ENCODE results near the gene DAPK1. TPM values are rescaled to one million over a fixed set of nuclear protein-coding genes. Genes with fewer than 3 reads are reported as not detected.
"Not testable (repeated sequence)": the region's sequence is repeated elsewhere in the genome, so short reads cannot be mapped to it uniquely, and the experiment has no call there.

DAPK1 gene
- total RNA-seq, 2 donors from 2014 or later = 39.1 to 40.6 TPM

DNA sequence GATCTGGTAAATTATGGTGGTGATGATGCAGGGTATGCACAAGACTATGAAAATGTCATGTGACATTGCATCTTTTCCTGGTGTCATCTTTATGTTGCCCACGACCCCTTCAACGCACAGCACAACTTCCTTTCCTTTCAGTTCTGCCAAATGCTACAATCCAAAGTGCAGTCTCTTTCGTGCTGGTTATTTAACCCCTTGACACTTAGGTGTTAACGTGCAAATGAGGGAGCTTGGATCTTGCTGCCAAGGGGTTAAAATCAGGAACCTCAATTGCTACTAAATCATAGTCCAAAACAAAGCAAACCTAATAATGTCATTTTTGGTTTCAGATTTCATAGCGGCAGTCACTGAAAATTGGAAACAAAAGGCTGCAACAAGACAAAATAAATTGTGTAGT lies 244.2 kb downstream of the DAPK1 start:
- no peak for ATAC-seq (ENCODE audit: insufficient number of reproducible peaks, low FRiP score, low read depth)

DNA sequence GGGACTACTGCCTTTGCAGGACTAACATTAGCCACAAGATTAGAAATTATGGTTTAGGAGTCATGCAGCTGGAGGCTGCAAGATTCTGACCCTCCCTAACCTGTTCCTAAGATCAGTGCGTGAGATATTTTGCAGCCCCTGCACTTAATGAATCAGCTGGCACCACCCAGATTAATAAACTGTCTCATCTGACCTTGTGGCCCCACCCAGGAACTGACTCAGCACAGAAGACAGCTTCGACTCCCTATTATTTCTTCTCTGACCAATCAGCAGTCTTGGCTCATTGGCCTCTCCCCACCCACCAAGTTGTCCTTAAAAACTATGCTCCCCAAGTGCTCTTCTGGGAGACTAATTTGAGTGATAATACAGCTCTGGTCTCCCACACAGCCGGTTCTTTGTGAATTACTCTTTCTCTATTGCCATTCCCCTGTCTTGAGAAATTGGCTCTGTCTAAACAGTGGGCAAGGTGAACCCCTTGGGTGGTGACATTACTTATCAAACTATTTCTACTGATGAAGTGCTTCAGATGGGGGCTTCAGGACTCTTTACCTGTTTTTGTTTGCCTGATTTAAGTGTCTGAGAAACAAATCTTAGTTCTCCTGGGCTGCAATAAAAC lies 245.3 kb downstream of the DAPK1 start:
- Histone ChIP-seq H3K36me3 (no peaks in the 10 kb centered on the region), H3K4me3 (no peak overlapping the region), H3K9me3 (peaks cover 11% of the 10 kb centered on the region), H3K27me3 (replicated peaks; ENCODE audit: insufficient read depth) (no peaks in the 10 kb centered on the region), H3K4me1 (ENCODE audit: control insufficient read depth in 1 of 2, low read depth in 2 of 2) (no peaks in the 10 kb centered on the region), H3K27ac (no peak overlapping the region)
- DNase-seq (ENCODE audit: low spot score) = no peak
- no peak for ATAC-seq (ENCODE audit: insufficient number of reproducible peaks, low FRiP score, low read depth)
- no peak for TF ChIP-seq CTCF (IDR thresholded peaks at IDR 0.05)

More for the DNA sequence above, 244.2 kb downstream of the DAPK1 start:
- DNase-seq (ENCODE audit: low spot score) = no peak
- Histone ChIP-seq H3K4me1 (ENCODE audit: control insufficient read depth in 1 of 2, low read depth in 2 of 2) (no peaks in the 10 kb centered on the region), H3K9me3 (peaks cover 11% of the 10 kb centered on the region), H3K27me3 (replicated peaks; ENCODE audit: insufficient read depth) (no peaks in the 10 kb centered on the region), H3K4me3 (no peak overlapping the region), H3K27ac (no peak overlapping the region), H3K36me3 (no peaks in the 10 kb centered on the region)
- TF ChIP-seq CTCF (IDR thresholded peaks at IDR 0.05) = no peak

DNA sequence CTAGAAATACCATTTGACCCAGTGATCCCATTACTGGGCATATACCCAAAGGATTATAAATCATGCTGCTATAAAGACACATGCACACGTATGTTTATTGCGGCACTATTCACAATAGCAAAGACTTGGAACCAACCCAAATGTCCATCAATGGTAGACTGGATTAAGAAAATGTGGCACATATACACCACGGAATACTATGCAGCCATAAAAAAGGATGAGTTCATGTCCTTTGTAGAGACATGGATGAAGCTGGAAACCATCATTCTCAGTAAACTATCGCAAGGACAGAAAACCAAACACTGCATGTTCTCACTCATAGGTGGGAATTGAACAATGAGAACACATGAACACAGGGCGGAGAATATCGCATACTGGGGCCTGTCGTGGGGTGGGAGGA lies 246.6 kb downstream of the DAPK1 start:
- not testable (repeated sequence) for H3K27ac ChIP-seq; H3K27me3 ChIP-seq (replicated peaks; ENCODE audit: insufficient read depth); H3K4me3 ChIP-seq; DNase-seq (ENCODE audit: low spot score); H3K36me3 ChIP-seq; ATAC-seq (ENCODE audit: insufficient number of reproducible peaks, low FRiP score, low read depth); H3K4me1 ChIP-seq (ENCODE audit: control insufficient read depth in 1 of 2, low read depth in 2 of 2)
- H3K9me3 ChIP-seq = peaks cover 11% of the 10 kb centered on the region

DNA sequence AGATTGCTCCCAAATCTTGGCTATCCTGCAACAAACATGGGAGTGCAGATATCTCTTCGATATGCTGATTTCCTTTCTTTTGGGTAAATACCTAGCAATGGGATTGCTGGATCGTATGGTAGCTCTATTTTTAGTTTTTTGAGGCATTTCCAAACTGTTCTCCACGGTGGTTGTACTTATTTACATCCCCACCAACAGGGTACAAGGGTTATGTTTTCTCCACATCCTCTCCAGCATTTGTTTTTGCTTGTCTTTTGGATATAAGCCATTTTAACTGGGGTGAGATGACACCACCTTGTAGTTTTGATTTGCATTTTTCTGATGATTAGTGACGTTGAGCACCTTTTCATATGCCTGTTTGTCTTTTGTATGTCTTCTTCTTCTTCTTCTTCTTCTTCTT lies 248.5 kb downstream of the DAPK1 start:
- H3K9me3 ChIP-seq = peaks cover 11% of the 10 kb centered on the region
- ATAC-seq (ENCODE audit: insufficient number of reproducible peaks, low FRiP score, low read depth) (no peak), DNase-seq (ENCODE audit: low spot score) (no peak)
- H3K27ac ChIP-seq = no peak overlapping the region
- H3K27me3 ChIP-seq (replicated peaks; ENCODE audit: insufficient read depth) = no peaks in the 10 kb centered on the region
- TF ChIP-seq CTCF (IDR thresholded peaks at IDR 0.05) = no peak
- no peaks in the 10 kb centered on the region for H3K36me3 ChIP-seq
- no peak overlapping the region for H3K4me3 ChIP-seq
- no peaks in the 10 kb centered on the region for H3K4me1 ChIP-seq (ENCODE audit: control insufficient read depth in 1 of 2, low read depth in 2 of 2)

- no peak overlapping the region for H3K4me3 ChIP-seq
- H3K27me3 ChIP-seq (replicated peaks; ENCODE audit: insufficient read depth) = no peaks in the 10 kb centered on the region
- DNase-seq (ENCODE audit: low spot score) (no peak), ATAC-seq (ENCODE audit: insufficient number of reproducible peaks, low FRiP score, low read depth) (no peak)
- no peaks in the 10 kb centered on the region for H3K36me3 ChIP-seq
- H3K27ac ChIP-seq = no peak overlapping the region
- H3K4me1 ChIP-seq (ENCODE audit: control insufficient read depth in 1 of 2, low read depth in 2 of 2) = no peaks in the 10 kb centered on the region
- H3K9me3 ChIP-seq = no peaks in the 10 kb centered on the region
- no peak for TF ChIP-seq CTCF (IDR thresholded peaks at IDR 0.05)
Measured at GRCh38 chr9:87748881-87749280, 251.2 kb downstream of the DAPK1 start.
